AG08396 (cell line): ENCODE measurements around the gene AMPD3.
"Not testable (repeated sequence)": the region's sequence is repeated elsewhere in the genome, so short reads cannot be mapped to it uniquely, and the experiment has no call there.

Source experiments
- DNase-seq: peaks from one replicate; pipeline ENCODE4 v3.0.0; 2012; ENCODE audit warnings: low spot score, mixed read lengths

AMPD3 gene

DNA sequence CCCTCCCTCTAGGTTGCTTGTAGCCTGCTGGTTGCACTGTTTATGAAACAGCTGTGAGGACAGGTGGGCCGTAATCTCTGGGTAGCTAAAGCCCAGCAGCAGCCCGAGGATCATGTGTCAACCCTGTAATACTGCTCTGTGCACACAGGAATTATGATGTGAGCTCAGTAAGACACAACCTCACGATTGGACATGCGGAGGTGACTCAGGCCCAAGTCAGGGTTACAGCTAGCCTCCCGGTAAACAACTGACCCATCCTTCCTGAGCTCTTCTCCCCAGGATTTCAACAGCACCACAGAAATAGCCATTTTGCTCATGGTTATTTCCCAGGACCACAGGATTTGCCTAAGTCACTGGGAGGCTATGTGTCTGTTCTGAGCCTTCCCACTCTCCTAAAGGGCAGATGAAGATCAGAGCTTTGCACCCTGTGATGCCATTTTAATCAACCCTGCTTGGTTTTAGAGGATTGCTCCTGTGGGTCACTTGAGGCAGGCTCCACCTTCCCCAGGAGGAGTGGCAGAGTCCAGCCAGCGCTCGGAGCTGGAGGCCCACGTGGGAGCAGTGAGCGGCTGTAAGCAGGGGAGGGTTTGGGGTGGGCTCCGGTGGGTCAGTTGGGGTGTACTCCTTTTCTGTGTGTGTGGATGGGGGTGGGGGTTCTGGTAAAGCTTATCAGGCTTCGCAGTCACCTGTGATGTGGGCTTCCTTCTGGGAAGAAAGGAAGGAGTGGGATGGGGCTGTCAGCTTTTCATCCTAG lies at the start of gene AMPD3:
Gene AMPD3, plus strand, starts transcription at position 387 of the 754 bp plus-strand sequence. CDS start 6,256 bp downstream, outside the sequence.
- DNase-seq = peak; percentile 94

DNA sequence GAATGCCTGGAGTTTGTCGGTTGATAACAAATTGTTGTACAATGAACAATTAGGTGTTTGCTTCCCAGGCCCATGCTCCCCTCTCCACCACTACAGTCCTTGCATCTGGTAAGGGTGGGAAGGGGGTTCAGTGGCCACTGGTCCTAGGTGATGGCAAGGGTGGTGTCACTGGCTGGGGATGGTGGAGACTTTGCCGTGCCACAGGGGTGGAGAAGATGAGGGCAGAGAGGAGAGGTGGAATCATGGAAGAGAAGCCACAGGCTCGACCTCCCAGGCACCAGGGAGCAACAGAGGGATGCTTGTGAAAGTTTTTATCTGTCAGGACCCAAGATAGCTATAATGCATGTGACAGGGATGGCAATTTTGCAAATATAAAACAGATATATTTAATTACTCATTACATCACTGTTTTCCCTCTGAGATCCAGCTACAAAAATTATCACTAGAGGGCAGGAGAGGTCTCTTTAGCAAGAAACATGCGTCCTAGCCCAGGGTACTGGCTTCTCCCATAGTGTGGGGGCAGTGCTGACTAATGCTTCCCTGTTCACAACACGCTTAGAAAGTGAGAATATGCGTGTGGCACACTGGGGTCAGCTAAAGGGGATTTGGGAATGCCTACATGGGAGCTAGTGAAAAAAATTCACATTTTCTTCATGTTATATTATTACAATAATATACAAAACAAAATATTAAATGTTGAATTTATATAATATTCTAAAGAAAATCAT lies 49.0 kb upstream of the AMPD3 start:
- DNase-seq = peak; percentile 73

DNA sequence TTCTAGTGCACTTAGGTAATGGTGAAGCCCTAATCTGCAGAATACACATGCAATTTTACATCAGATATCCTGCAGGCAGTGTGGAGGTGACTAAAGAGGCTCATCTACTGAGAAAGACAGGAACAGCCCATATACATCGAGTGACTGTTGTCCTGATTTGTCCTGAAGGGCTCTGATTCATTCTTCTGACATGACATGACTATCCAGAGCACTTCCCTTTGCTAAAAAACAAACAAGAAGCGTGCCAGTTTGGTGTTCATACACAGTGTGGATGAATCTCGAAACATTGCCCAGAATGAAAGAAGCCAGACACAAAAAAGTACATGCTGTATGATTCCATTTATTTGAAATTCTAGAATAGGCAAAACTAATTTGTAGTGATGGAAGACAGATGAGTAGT lies 48.0 kb upstream of the AMPD3 start:
- DNase-seq = no peak

DNA sequence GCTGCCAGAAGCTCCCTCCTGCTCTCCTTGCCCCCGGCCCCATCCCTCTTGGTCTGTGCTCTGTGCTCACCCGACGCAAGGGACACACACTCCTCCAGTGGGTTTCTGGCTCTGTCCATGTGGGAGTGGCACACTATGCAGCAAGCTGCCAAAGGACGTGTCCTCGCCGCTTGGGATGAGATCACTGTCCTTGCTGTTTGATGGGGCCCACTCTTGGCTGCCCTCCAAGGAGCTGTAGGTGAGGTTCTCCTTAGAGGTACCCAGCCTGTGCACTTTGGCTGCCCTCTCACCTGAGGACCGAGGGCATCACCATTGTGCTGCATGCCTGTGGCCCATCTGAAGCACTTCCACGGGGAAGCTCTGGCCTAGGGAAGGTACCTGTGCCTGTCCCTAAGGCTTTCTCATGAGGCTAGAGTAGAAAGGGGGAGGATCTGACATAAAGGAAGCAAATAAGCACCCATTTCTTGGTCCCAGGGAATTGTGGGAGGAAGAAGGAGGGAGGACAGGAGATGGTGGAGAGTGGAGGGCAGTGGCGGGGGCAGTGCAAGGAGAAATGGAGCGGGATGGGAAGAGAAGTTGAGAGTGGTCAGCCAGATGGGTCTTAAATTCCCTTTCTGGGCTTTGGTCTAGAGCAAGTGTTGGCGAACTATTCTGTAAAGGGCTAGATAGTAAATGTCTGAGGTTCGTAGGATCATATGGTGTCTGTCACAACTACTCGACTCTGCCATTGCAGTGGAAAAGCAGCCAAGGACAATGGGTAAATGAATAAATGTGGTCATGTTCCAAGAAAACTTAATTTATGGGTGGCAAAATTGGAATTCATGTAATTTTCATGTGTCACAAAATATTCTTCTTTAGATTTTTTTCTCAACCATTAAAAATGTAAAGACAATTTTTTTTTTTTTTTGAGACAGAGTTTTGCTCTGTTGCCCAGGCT lies 47.0 kb upstream of the AMPD3 start:
- DNase-seq = no peak

DNA sequence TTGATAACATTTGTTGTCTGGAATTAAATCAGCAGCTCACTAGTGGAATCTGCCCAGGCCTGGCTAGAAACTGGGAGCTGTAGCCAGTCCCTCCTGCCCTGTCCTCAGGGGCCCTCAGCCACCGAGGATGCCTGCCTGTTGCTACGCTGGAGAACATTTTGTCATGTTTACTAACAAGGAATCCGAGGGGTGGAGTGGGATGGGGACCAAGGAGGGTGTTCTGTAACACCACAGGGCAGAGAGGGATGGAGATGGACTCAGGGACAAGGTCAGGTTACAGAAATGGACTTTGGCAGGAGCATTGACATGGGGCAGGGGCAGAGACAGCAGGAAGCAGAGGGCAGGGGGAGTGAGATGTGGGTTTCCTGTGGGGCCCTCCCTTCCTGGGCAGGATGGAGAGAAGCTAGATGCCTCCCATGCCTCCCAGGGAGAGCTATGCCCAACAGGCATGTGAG lies 45.8 kb upstream of the AMPD3 start:
- DNase-seq = no peak

DNA sequence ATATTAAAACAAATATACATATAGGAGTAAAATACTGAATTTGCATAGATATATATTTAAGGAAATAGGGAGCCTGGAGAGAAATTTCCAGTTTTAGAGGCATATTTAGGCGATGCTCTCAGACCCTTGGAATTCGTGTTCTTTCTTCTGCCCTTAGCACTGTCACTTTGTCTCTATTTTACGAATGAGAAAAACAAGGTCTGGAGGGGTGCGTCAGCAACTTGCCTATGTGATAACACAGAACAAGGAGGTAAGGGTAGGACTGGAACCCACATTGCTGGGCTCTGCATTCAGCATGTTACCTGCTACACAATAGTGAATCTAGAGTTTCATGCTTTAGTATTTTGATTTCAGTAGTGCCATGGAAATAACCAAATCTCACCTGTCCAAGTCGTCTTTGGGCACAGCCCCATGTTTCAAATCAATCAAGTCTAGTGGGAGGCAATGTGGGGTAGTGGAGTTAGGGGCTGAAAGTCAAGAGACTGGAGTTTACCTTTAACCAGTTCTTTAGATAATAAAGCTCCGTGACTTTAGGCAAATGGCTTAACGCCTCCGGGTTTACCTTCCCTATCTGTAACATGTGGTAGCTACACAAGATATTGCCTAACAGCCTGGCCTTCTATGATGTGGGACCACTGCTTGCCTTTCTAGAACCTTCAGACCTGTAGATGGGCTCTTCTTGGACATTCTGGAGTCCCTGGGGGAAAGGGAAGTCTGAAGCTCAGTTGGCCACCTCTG lies 44.8 kb upstream of the AMPD3 start:
- no peak for DNase-seq

DNA sequence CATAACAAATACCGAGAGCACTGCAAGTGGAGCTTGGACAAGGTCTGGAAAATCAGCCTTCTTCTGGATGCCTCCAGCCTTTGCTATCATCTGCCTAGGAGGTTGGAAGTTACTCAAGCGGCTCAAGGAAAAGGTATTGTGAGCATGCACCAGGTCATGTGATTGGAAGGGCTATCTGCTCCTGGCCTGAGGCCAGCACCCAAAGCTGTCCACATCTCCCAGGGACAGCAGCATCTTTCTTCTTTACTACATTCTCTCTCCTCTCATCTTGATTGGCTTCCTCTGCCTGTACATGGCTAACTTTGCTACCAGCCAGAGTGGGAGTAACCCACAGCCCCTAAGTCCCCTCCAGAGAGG lies 44.2 kb upstream of the AMPD3 start:
- DNase-seq = no peak

DNA sequence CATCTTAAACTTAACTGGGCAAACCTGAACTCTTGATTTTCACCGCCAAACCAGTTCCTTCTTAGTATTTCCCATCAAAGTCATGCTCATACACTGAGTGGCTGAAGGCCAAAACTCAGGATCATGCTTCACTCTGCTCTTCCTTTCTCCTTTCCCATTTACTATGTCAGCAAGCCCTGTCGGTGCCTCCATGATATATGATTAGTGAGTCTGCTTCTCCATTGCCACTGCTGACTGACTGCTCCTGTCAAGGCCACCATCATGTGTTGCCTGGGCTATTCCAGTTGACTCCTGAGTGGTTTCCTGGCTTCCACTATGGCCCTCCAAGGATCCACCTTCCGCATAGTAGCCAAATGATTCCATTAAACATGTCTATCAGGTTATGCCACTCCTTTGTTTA lies 42.8 kb upstream of the AMPD3 start:
- DNase-seq = no peak

DNA sequence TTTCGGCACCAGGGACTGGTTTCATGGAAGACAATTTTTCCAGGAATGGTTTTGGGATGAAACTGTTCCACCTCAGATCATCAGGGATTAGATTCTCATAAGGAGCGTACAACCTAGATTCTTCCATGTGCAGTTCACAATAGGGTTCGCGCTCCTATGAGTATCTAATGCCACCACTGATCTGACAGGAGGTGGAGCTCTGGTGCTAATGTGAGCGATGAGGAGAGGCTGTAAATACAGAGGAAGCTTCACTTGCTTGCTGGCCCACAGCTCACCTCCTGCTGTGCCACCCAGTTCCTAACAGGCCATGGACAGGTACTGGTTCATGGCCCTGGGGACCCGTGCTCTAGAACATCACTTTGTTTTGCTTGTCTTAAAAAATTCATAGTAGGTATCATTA lies 41.8 kb upstream of the AMPD3 start:
- DNase-seq = no peak

DNA sequence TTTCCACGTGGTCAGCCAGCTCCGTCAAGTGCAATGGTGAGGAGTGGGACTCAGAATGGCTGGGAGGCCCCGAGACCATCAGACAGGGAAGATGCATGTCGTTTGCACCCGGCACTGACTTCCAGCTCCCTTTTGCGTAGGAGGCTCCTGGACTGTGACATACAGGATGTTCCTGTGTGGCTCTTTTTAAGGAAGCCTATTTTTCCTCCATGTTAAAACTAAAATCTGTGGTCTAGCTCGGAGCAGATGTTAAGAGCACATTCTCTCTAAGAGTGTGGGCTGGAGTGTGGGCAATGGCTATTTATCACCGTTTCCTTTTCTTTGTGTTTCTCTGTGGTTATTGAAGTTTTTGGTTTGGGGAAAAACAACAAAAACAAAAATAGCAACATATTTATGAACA lies 40.9 kb upstream of the AMPD3 start:
- DNase-seq = no peak

DNA sequence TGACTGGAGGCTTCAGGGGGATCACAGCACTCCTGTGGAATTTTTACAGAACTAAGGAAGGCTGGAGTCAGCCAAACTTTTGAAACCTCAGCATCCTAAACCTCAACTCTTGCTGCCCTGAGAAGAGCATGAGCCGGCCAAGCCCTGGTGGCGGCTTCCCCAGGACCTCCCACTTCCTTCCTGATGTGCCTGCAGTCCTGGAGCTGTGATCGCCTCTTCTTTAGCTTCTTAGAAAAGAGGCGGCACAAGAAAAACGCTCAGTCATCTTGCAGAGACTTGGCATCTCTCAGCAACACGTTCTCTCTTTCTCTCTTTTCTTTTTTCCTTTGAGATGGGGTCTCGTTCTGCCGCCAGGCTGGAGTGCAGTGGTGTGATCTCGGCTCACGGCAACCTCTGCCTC lies 40.4 kb upstream of the AMPD3 start:
- DNase-seq = peak; percentile 28

DNA sequence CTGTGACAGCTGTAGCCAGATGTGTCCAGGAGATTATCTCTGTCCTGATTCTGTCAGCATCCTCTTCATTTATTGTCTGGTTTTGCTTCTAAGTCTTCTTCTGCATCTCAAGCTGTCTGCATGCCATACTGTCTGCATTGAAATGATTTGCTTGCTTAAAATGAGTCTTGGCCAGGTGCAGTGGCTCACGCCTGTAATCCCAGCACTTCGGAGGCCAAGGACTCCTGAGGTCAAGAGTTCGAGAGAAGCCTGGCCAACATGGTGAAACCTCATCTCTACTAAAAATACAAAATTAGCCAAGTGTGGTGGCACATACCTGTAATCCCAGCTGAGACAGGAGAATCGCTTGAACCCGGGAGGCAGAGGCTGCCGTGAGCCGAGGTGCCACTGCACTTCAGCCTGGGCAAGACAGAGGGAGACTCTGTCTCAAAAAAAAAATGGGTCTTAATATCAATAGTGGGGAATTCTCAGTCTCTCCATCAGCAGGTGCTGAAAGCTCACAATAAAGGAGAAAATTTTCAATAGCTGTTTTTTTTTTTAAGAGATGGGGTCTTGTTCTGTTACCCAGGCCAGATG lies 39.2 kb upstream of the AMPD3 start:
- no peak for DNase-seq

DNA sequence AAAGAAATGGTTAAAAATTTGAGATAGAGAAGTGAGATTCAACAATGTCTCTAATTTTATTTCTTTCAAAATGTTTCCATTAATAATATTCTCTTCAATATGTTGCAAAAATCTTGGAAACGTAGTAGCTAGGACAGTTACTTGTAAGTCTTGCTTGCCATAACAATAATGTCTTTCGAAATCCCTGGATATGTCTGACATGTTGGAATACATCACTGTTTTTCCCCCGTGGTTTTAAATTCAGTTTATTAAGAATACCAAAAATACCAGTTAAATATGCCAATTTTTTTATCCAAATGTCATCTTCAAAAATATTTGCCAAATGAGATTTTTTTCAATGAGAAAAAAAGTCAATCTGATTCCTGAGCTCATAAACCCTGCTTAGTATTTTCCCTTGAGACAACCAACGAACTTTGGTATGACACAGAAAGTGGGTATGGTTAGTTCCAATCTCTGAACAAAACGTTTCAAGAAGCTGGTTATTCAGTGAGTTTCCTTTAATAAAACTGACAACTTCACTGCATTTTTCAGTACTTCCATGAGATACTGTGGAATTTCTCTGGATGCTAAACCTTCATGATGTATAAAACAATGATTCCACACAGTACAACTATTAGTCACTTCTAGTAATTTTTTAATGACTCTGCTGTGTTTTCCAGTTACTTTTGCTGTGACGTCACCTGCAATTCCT lies 36.7 kb upstream of the AMPD3 start:
- no peak for DNase-seq

DNA sequence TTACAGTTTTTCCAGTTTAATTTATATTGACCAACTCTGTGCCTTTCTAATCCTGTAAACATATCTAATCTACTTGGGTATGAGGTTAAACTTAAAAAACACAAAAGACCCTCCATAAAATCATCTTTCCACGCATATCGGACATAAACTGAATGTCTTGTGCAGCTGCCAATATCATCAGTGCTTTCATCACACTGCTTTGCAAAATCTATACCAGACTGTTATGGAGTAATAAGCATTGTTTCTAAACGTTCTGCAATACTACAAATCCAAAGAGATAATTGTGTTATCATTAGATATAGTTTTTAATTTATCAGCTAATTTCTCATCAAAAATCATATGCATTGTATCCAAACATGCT lies 36.1 kb upstream of the AMPD3 start:
- no peak for DNase-seq

DNA sequence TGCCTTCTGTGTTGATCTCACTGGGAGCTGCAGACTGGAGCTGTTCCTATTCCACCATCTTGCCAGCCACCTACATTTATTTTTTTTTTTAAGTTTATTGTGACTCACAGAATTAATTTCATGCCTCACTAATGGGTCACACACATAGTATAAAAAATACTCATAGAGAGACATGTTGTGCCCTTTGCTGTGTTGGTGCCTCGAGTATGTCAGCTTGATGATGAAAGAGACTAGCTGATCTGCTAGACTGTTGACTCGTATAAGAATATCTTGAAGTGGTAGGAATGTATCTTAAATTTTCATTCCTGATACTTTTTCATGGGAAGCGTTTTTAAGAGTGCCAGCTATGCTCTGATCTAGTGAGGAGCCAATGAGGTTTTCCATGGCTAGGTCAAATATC lies 28.6 kb upstream of the AMPD3 start:
- DNase-seq = no peak

DNA sequence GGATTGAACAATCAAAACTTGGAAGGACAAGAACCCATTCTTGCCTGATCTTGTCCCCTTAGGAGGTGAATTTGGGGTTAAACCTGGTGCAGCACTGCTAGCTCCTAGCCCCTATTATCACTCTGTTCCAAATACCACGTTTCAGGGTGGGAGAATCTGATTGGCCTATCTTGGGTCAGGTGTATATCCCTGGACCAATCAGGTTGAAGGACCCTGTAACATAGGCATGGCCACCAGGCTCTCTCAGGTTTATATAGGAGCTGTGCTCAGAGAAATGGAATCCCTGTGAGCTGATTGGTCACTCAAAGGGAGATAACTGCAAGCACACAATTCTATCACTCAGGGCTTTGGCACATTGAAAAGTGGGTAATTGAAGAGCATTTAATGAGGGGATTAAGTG lies 26.6 kb upstream of the AMPD3 start:
- no peak for DNase-seq

DNA sequence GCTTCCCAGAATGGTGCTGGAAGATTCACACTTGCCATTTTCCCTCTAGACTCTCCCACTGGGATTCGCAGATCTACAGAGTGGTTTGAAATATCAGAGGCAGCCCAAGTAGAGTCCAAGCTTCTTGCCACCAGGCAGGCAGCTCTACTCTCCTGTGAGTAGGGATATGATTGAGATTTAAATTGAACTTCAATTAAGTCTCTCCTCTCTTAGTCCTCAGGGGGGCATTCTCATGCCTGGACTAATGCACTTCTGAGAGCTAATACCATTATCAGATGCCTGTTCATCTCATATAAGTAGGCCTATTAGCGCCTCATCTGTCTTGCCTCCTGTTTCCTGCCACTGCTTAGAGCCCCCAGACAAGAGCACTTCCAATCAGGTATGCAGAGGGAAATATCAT lies 25.5 kb upstream of the AMPD3 start:
- DNase-seq = no peak

DNA sequence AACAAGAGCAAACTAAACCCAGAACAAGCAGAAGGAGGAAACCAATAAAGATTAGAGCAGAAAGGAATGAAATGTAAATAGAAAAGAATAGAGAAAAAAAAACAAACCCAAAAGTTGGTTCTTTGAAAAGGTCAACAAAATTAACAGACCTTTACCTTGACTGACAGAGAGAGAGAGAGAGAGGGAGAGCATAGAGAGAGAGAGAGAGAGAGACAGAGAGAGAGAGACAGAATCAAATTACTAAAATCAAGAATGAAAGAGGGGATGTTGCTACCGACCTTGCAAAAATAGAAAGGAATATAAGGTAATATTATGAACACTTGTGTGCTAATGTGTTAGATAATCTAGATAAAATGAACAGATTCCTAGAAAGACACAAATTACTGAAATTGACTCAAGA lies 22.6 kb upstream of the AMPD3 start:
- no peak for DNase-seq

DNA sequence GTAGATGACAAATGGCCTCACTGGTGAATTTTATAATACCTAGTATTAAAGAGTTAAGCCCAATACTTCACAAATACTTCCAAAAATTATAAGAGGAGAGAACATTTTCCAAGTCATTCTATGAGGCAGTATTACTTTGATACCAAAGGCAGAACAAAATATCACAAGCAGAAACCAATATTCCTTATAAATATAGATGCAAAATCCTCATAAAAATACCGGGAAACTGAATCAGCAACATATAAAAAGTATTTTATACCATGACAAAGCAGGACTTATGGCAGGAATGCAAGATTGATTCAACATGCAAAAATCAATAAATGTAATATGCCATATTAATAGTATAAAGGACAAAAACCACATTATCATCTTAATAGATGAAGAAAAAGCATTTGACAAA lies 22.1 kb upstream of the AMPD3 start:
- DNase-seq = no peak

DNA sequence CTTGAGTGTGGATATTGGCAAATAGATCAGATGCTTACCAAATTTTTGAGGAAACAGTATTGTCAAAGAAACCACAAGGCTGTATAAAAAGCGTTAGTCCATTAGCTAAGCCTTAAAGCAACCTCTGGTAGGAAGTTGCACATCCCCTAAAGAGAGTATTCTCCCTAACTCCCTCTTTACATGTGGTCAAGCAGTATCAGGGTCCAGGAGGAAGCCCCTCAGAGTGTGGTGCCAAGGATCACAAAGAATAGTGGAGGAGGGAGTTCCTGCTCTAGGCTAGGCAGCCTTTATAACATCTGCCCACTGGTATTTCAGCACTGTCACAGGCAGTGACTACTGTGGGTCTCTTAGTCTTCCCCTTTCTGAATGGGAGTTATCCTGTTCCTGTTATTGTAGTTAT lies 18.8 kb upstream of the AMPD3 start:
- no peak for DNase-seq

DNA sequence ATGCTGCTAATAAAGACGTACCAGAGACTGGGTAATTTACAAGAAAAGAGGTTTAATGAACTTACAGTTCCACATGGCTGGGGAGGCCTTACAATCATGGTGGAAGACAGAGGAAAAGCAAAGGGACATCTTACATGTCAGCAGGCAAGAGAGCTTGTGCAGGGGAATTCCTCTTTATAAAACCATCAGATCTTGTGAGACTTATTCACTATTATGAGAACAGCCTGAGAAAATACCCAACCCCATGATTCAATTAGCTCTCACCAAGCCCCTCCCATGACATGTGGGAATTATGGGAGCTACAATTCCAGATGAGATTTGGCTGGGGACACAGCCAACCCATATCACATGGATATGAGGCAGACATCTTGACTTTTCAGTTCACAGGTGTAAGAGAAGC lies 18.4 kb upstream of the AMPD3 start:
- not testable (repeated sequence) for DNase-seq
